ENCODE data around the gene GAB1. TPM values are rescaled to one million over a fixed set of nuclear protein-coding genes. Genes with fewer than 3 reads are reported as not detected.
A peak's percentile ranks its signal among the peaks of the same experiment; 100 is the strongest.

Gene GAB1
- total RNA-seq, 1 donor from 2014 or later, result 29.0 TPM

DNA sequence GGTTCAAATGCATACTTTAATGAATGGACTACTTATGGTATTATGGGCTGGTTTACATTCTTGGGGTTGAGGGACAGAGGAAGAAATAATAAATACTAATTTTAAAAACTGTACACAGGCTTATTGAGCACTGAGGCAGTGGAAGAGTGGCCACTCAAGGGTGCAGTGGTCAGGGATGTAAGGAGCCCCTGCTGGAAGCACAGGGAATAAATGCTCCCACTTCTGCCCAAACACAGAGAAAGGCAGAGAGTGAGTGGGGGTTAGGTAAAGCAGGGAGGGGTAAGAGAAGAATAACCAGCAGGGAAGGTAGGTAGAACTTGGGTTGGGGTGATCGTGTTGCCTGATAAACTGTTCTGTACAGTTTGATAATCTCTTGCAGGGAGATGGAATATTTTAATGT lies 60.0 kb downstream of the GAB1 start:
- Histone ChIP-seq H3K9me3 (no peaks in the 10 kb centered on the region), H3K27ac (no peak overlapping the region), H3K36me3 (no peaks in the 10 kb centered on the region), H3K27me3 (no peaks in the 10 kb centered on the region), H3K4me3 (no peak overlapping the region), H3K4me1 (peaks cover 25% of the 10 kb centered on the region)
- intact Hi-C loops (cut with DNase I), result no loop called here
- DNase-seq (ENCODE audit: extremely low spot score in 2 of 2), result no peak
- TF ChIP-seq, protein P1, sequence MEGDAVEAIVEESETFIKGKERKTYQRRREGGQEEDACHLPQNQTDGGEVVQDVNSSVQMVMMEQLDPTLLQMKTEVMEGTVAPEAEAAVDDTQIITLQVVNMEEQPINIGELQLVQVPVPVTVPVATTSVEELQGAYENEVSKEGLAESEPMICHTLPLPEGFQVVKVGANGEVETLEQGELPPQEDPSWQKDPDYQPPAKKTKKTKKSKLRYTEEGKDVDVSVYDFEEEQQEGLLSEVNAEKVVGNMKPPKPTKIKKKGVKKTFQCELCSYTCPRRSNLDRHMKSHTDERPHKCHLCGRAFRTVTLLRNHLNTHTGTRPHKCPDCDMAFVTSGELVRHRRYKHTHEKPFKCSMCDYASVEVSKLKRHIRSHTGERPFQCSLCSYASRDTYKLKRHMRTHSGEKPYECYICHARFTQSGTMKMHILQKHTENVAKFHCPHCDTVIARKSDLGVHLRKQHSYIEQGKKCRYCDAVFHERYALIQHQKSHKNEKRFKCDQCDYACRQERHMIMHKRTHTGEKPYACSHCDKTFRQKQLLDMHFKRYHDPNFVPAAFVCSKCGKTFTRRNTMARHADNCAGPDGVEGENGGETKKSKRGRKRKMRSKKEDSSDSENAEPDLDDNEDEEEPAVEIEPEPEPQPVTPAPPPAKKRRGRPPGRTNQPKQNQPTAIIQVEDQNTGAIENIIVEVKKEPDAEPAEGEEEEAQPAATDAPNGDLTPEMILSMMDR (IDR thresholded peaks at IDR 0.05), result no peak
- TF ChIP-seq POLR2AphosphoS5 (IDR thresholded peaks at IDR 0.05; ENCODE audit: insufficient read depth in 1 of 2, low read depth in 1 of 2) (no peak), POLR2A (IDR thresholded peaks at IDR 0.05) (no peak)

DNA sequence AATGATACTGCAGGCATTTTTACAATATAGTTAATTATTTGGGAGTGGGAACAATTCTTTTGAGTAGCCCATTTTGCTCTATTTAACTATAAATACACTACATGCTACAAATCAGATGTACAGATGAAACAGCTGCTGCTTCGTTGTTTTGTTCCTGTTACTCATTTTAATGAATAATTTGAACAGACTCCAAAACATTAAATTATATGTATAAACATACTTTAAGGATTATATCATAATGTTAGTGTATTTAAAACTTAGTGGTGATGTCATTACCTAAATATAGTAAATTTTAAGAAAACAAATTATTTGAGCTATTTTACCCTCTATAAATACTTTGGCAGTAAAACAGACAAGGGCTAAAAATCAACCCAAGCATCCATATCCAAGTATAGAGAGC lies 60.7 kb downstream of the GAB1 start:
- Histone ChIP-seq H3K27me3 (no peaks in the 10 kb centered on the region), H3K9me3 (no peaks in the 10 kb centered on the region), H3K27ac (no peak overlapping the region), H3K36me3 (no peaks in the 10 kb centered on the region), H3K4me3 (no peak overlapping the region), H3K4me1 (peaks cover 24% of the 10 kb centered on the region)
- DNase-seq (ENCODE audit: extremely low spot score in 2 of 2), result no peak
- no peak for TF ChIP-seq POLR2A (IDR thresholded peaks at IDR 0.05)
- TF ChIP-seq POLR2AphosphoS5 (IDR thresholded peaks at IDR 0.05; ENCODE audit: insufficient read depth in 1 of 2, low read depth in 1 of 2), result no peak
- TF ChIP-seq, protein P1 (IDR thresholded peaks at IDR 0.05), result no peak
- intact Hi-C loops (cut with DNase I), result no loop called here

DNA sequence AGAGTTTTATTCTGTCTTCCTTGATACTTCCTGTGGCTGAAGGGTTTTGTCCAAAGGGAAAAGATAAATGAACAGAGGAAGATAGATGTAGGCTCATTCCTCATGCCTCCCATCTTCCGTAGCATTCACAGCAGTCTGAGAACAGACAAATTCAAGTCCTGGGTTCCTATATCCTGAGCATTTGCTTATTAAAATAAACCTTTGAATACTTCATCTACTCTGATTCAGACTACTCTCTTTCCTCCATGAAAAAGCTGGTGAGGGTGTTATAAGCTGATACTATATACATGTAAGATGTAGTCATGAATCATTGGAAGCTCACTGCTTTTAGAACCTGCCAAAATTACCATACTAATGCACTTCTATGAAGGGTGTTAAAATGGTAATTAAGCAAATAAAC lies 61.2 kb downstream of the GAB1 start:
- no peak overlapping the region for H3K4me3 ChIP-seq
- no peak overlapping the region for H3K27ac ChIP-seq
- TF ChIP-seq, protein P1 (IDR thresholded peaks at IDR 0.05), result no peak
- no peak for TF ChIP-seq POLR2AphosphoS5 (IDR thresholded peaks at IDR 0.05; ENCODE audit: insufficient read depth in 1 of 2, low read depth in 1 of 2)
- no peak for TF ChIP-seq POLR2A (IDR thresholded peaks at IDR 0.05)
- intact Hi-C loops (cut with DNase I), result no loop called here
- H3K4me1 ChIP-seq, result peaks cover 24% of the 10 kb centered on the region
- H3K27me3 ChIP-seq, result no peaks in the 10 kb centered on the region
- no peaks in the 10 kb centered on the region for H3K9me3 ChIP-seq
- no peak for DNase-seq (ENCODE audit: extremely low spot score in 2 of 2)
- no peaks in the 10 kb centered on the region for H3K36me3 ChIP-seq

DNA sequence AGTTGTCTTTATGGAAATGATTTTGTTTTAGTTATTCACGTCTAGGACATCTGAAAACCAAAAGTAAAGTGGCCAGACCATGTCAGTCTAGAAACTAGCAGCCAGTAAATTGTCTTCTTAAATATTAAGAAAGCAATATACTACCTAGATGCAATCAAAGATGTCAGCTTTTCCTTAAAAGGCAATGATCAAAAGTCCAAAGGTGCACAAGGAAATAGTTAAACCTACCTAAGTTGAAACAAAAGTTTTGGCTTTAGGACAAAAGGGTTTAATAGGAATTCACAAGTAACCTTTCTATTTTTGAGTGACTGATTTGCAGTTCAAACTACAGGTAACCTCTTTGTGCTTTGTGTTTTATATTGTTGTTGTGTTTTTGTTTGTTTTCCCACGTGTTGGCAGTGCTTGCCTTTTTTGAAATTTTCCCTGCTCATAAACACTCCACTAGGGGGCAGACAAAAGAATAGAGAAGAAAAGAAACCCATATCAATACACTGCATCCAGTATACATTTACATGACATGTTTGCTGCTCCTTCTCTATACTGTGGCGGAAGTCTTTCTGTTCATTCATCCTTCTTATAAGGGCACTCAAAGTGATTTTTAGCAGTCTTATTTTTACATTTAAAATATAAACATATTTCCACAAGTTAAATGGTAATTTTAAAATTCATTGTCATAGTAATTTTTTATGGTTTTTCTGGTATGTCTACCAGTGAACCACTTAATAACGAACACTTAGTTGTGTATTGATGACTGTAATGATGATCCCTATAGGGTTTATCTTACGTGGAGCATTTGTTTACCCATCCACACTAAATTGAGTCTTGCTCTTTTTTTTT lies 62.7 kb downstream of the GAB1 start:
- no peaks in the 10 kb centered on the region for H3K9me3 ChIP-seq
- no peaks in the 10 kb centered on the region for H3K27me3 ChIP-seq
- no peak overlapping the region for H3K4me3 ChIP-seq
- peaks cover 31% of the 10 kb centered on the region for H3K4me1 ChIP-seq
- no peak for TF ChIP-seq POLR2AphosphoS5 (IDR thresholded peaks at IDR 0.05; ENCODE audit: insufficient read depth in 1 of 2, low read depth in 1 of 2)
- TF ChIP-seq, protein P1 (IDR thresholded peaks at IDR 0.05), result peak in 1 of 3 experiments; percentile 42
- TF ChIP-seq POLR2A (IDR thresholded peaks at IDR 0.05), result no peak
- DNase-seq (ENCODE audit: extremely low spot score in 2 of 2), result no peak
- H3K27ac ChIP-seq, result no peak overlapping the region
- no peaks in the 10 kb centered on the region for H3K36me3 ChIP-seq
- intact Hi-C loops (cut with DNase I), result no loop called here

DNA sequence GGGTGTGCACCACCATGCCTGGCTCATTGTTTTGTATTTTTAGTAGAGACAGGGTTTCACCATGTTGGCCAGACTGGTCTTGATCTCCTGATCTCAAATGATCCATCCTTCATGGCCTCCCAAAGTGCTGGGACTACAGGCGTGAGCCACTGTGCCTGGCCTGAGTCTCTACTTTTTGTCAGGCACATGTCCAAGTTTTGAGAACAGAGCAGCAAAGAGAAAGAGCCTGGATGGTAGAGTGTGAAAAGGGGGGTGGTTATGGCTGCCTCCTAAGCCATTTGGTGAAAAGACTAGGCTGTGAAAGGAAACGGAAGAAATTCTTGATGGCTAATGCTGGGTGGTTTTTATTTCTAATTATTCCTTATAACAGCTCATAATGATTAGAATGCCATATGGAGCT lies 63.4 kb downstream of the GAB1 start:
- Histone ChIP-seq H3K27ac (no peak overlapping the region), H3K27me3 (no peaks in the 10 kb centered on the region), H3K36me3 (no peaks in the 10 kb centered on the region), H3K4me1 (peaks cover 38% of the 10 kb centered on the region), H3K9me3 (no peaks in the 10 kb centered on the region), H3K4me3 (no peak overlapping the region)
- intact Hi-C loops (cut with DNase I), result no loop called here
- no peak for DNase-seq (ENCODE audit: extremely low spot score in 2 of 2)
- TF ChIP-seq, protein P1 (IDR thresholded peaks at IDR 0.05), result no peak
- TF ChIP-seq POLR2A (IDR thresholded peaks at IDR 0.05) (no peak), POLR2AphosphoS5 (IDR thresholded peaks at IDR 0.05; ENCODE audit: insufficient read depth in 1 of 2, low read depth in 1 of 2) (no peak)

Measured in vagina (tissue), 2 donors.